GM21423 (cell line): ENCODE data around the gene ZNF655.
A peak's percentile ranks its signal among the peaks of the same experiment; 100 is the strongest.

Source experiments
- ATAC-seq: cut with Tn5 transposase; IDR thresholded peaks from one replicate; pipeline ENCODE4 v1.9.1; 2021; ENCODE audit warnings: mild to moderate bottlenecking, moderate library complexity; ENCODE audit not compliant: unreplicated experiment

ZNF655 gene

GRCh38 chr7:99601656-99602310 is 43.3 kb downstream of the ZNF655 start:
- no peak for ATAC-seq

GRCh38 chr7:99605527-99605926 is 47.1 kb downstream of the ZNF655 start:
- no peak for ATAC-seq

- no peak for ATAC-seq
These were observed 48.1 kb downstream of the ZNF655 start for GRCh38 chr7:99606531-99606930.

GRCh38 chr7:99607548-99607947 is 49.1 kb downstream of the ZNF655 start:
- no peak for ATAC-seq

DNA sequence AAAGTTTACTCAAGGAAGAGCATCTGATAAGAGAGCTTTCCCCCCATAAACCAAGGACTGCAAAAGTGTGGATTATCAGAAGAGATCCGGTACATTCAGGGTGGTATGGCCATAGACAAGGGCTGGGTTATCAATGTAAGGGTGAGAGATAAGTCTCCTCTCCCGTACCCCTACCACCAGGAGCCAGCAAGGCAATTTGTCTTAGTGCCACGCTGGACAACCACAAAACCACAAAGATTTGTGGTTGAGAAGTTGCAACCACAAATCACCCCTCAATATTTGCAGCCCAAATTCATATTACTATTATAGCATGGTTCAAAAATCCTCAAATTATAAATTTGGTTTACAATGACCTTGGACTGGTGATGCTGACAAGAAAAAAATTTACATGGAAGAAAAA is 56.1 kb downstream of the ZNF655 start:
- ATAC-seq, result no peak

DNA sequence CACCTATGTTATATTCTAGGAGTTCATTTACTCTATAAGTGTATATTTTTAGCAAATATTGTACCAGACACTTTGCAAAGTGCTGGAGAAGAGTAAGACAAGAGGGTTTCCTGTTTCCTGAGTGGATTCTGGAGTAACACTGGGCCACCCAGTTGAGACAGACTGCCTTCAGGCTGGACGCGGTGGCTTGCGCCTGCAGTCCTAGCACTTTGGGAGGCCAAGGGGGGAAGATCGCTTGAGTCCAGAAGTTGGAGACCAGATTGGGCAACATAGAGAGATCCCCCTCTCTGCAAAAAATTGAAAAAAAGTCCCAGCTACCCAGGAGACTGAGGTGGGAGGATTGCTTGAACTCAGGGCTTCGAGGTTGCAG is 57.5 kb downstream of the ZNF655 start:
- ATAC-seq, result no peak

DNA sequence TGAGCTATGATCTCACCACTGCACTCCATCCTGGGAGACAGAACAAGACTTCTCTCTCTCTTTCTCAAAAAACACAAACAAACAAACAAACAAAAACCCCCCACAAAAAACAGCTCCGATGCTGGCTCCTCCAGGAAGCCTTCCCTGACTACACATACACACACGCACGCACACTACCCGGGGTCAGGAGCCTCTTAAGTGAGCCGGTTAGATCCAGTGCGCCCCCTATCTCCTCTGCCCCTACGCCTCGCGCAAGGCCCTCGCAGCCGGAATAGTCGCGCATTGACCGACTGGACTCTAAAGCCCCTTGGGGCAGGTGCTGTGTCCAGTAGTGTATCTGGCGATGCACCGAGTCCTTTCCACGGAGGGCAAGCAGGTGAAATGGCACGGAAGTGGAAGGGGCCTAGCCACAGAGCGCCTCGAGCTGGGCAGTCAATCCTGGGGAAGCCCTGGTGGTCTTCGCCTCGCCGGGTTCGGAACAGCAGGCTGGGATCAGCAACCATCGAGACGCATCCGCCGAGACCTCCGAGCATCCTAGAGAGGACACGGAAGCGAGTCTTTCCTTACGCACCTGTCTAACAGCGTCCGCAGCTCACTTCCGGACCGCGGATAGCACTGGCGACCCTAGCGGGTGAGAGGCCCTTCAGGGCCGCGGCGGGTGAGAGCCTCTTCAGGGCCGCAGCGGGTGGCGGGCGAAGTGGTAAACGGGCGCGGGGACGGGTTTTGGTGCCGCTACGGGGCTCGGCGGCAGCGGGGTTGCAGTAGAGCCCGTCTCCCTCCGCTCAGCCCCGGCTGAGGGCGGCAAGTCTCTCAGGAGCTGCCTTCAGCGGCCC is 58.1 kb downstream of the ZNF655 start, which contains the start of gene ZSCAN25:
TSS of gene ZSCAN25 (plus strand) at position 588 of the 833 bp plus-strand sequence. CDS start 2,661 bp downstream, outside the sequence.
- peak; percentile 94 for ATAC-seq

- ATAC-seq, result peak; percentile 28
These were observed 58.8 kb downstream of the ZNF655 start for GRCh38 chr7:99617192-99617781.

DNA sequence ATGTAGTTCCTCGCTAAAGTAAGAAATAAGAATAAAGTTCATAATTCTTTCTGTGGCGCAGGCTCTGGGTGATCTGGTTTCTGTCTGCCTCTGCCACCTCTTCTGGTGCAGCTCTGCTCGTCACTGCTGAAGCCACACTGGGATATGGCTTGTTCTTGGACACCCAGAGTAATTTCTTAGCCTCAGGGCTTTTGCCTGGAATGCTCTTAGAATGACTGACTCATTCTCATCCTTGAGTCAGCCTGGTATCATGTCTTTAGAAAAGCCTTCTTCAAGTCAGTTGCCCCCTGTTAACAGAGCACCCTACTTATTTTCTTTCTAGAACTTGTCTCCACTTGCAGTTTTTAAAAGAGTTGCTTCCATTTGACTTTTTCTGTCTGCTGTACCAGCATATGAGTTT is 60.3 kb downstream of the ZNF655 start:
- no peak for ATAC-seq

DNA sequence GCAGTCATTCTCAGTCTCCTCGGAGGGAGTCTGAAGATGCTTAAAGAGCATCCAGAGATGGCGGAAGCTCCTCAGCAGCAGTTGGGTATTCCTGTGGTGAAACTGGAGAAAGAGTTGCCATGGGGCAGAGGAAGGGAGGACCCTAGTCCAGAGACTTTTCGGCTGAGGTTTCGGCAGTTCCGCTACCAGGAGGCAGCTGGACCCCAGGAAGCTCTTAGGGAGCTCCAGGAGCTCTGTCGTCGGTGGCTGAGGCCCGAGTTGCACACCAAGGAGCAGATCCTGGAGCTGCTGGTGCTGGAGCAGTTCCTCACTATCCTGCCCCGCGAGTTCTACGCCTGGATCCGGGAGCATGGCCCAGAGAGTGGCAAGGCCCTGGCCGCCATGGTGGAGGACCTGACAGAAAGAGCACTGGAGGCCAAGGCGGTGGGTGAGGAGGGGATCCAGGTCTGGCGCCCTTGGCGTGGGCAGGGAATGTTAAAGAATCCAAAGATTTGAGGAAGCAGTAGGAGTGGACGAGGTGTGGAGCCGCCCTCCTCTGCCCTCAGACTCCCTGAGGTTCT is 61.2 kb downstream of the ZNF655 start:
- ATAC-seq, result no peak

GRCh38 chr7:99621271-99621670 is 62.8 kb downstream of the ZNF655 start:
- no peak for ATAC-seq

GRCh38 chr7:99622596-99622995 is 64.2 kb downstream of the ZNF655 start:
- ATAC-seq, result no peak

DNA sequence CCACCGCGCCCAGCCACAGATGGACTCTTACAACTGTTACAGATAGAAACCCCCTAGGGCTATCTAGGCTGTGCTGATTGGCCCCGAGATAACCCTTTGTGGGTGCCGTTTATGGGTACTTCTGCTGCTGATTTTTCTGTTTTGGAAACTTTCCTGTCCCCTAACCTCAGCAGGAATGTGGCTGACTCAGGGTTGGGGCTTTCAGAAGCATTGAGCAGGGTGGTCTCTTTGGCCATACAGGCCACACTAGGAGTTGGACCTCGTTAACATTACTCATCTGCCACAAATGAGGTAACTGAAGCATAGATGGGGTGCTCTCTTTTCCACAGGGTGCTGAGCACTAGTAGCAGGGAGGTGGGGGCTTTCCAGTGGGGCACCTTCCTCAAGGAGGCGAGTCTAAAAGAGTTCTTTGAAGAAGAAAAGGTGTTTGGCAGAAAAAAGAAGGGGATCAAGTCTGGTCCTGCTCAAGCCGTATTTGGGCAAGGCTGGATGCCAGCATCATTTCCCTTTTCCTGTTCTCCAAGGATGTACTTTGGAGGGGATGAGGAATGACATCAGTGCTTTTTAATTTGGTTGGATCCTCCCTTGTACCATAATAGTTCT is 64.8 kb downstream of the ZNF655 start:
- ATAC-seq, result no peak

- no peak for ATAC-seq
These were observed 65.4 kb downstream of the ZNF655 start for GRCh38 chr7:99623702-99624447.

DNA sequence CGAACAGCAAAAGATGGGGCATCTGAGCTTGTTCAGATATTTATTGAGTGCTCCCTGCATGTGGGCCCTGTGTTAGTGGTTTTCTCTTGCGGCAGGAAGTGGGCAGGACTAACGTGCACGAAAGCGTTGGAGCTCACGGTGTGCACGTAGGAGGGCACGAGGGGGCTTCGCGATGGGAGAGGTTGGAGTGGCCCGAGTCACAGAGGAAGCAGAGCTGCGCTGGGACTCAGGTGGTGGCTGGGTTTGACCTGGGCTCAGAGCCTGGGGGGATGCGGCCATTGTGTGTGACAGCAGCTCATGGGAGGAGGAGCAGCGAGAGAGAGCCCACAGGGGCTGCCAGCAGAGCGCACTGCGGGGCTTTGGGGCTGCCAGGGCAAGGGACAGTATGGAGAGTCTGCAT is 66.0 kb downstream of the ZNF655 start:
- ATAC-seq, result no peak

- ATAC-seq, result no peak
These were observed 66.9 kb downstream of the ZNF655 start for GRCh38 chr7:99625321-99625720.

DNA sequence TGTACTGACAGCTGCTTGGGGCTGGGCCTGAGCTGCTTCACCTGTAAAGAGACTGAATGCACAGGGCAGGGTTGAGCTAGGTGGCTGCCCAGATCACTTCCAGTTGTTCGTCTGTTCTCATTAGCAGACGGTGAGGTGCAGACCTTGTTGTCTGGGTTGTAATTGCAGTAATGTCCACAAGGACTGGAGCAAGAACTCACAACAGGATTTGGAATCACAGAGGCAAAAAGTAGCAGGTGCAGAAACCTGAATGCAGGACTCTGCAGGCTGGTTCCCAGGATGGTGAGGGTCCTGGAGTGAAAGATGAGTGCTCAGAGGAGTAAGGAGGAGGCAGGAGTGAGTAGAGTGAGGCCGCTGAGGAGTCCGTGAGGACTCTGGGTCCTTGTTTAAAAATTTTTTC is 67.5 kb downstream of the ZNF655 start:
- no peak for ATAC-seq
